Mesenchymal stem cell (in vitro differentiated cells and primary cell): ENCODE results near the gene GIN1.

Source experiments
- DNase-seq: peaks from one replicate; pipeline ENCODE4 v3.0.0-alpha.2; 2013
- H2AFZ ChIP-seq: one replicate; pipeline ENCODE4 v1.6.1; 2013; ENCODE audit warnings: low read depth, mild to moderate bottlenecking, control low read depth, inconsistent platforms, low read length, moderate library complexity
- H2AK5ac ChIP-seq: 2 replicates; pipeline ENCODE4 v1.6.1; 2013; ENCODE audit warnings: low read length, moderate library complexity, mild to moderate bottlenecking, inconsistent platforms; ENCODE audit not compliant: severe bottlenecking
- H2BK120ac ChIP-seq: one replicate; pipeline ENCODE4 v1.6.1; 2013; ENCODE audit warnings: low read depth, mild to moderate bottlenecking, inconsistent platforms, low read length, moderate library complexity
- H2BK12ac ChIP-seq, 2 experiments: one replicate each; pipeline ENCODE4 v1.6.1; 2013; ENCODE audit warnings: inconsistent platforms in 2 of 2, low read length in 2 of 2, mild to moderate bottlenecking in 2 of 2, moderate library complexity in 2 of 2, control low read depth in 1 of 2
- H2BK15ac ChIP-seq: one replicate; pipeline ENCODE4 v1.6.1; 2013; ENCODE audit warnings: mild to moderate bottlenecking, low read depth, inconsistent platforms; ENCODE audit not compliant: poor library complexity, severe bottlenecking
- H2BK5ac ChIP-seq: 2 replicates; pipeline ENCODE4 v1.6.1; 2013; ENCODE audit warnings: low read depth, mild to moderate bottlenecking, low read length, control low read depth, inconsistent platforms; ENCODE audit not compliant: poor library complexity, severe bottlenecking
- H3K14ac ChIP-seq, 2 experiments: one replicate each; pipeline ENCODE4 v1.6.1; 2013; ENCODE audit warnings: inconsistent platforms in 2 of 2, low read length in 2 of 2, control low read depth in 1 of 2, mild to moderate bottlenecking in 1 of 2, moderate library complexity in 1 of 2
- H3K18ac ChIP-seq, 2 experiments: one replicate each; pipeline ENCODE4 v1.6.1; 2013; ENCODE audit warnings: inconsistent platforms in 2 of 2, low read length in 2 of 2, control low read depth in 1 of 2, low read depth in 1 of 2, mild to moderate bottlenecking in 1 of 2
- H3K23ac ChIP-seq, 2 experiments: one replicate each; pipeline ENCODE4 v1.6.1; 2013; ENCODE audit warnings: inconsistent platforms in 2 of 2, low read length in 2 of 2, mild to moderate bottlenecking in 2 of 2, moderate library complexity in 2 of 2, control low read depth in 1 of 2
- H3K27ac ChIP-seq: 2 replicates; pipeline ENCODE4 v1.5.1; 2013; ENCODE audit warnings: mild to moderate bottlenecking, moderate library complexity, low read length, control low read depth, inconsistent platforms; ENCODE audit not compliant: poor library complexity, severe bottlenecking
- H3K27me3 ChIP-seq, 2 experiments: 2 replicates each; pipeline versions ENCODE4 v1.6.1 to v1.7.0; 2013; ENCODE audit warnings: low read length in 2 of 2, mild to moderate bottlenecking in 2 of 2, moderate library complexity in 2 of 2, control low read depth in 1 of 2, inconsistent platforms in 1 of 2; ENCODE audit not compliant: control insufficient read depth in 1 of 2, insufficient read depth in 1 of 2
- H3K36me3 ChIP-seq, 2 experiments: 2 replicates each; pipeline versions ENCODE4 v1.6.1 to v1.7.0; 2013; ENCODE audit warnings: low read length in 2 of 2, control low read depth in 1 of 2, inconsistent platforms in 1 of 2, low read depth in 1 of 2, mild to moderate bottlenecking in 1 of 2; ENCODE audit not compliant: insufficient read depth in 2 of 2, control insufficient read depth in 1 of 2
- H3K4ac ChIP-seq, 2 experiments: one replicate each; pipeline ENCODE4 v1.6.1; 2013; ENCODE audit warnings: inconsistent platforms in 2 of 2, low read length in 2 of 2, mild to moderate bottlenecking in 2 of 2, moderate library complexity in 2 of 2, control low read depth in 1 of 2, low read depth in 1 of 2
- H3K4me1 ChIP-seq: 2 replicates; pipeline ENCODE4 v1.6.1; 2013; ENCODE audit warnings: low read depth, low read length, control low read depth; ENCODE audit not compliant: control insufficient read depth, insufficient read depth
- H3K4me2 ChIP-seq: 2 replicates; pipeline ENCODE4 v1.6.1; 2013; ENCODE audit warnings: low read length, mild to moderate bottlenecking, inconsistent platforms; ENCODE audit not compliant: poor library complexity, severe bottlenecking
- H3K4me3 ChIP-seq, 2 experiments: 2 replicates each; pipeline versions ENCODE4 v1.5.1 to v1.7.0; 2013; ENCODE audit warnings: low read length in 2 of 2, mild to moderate bottlenecking in 2 of 2, control low read depth in 1 of 2, low read depth in 1 of 2; ENCODE audit not compliant: insufficient read depth in 1 of 2
- H3K79me1 ChIP-seq: replicated peaks from 2 replicates; pipeline ENCODE4 v1.6.1; 2013; ENCODE audit warnings: mild to moderate bottlenecking, control low read depth, low read length, inconsistent platforms; ENCODE audit not compliant: poor library complexity, severe bottlenecking
- H3K9ac ChIP-seq: 2 replicates; pipeline ENCODE4 v1.7.0; 2013; ENCODE audit warnings: mild to moderate bottlenecking, low read length, moderate library complexity
- H3K9me3 ChIP-seq: 2 replicates; pipeline ENCODE4 v1.7.0; 2013; ENCODE audit warnings: mild to moderate bottlenecking, low read length; ENCODE audit not compliant: control insufficient read depth
- H4K8ac ChIP-seq: one replicate; pipeline ENCODE4 v1.6.1; 2013; ENCODE audit warnings: inconsistent platforms, mild to moderate bottlenecking, low read length, moderate library complexity
- H4K91ac ChIP-seq: one replicate; pipeline ENCODE4 v1.6.1; 2013; ENCODE audit warnings: mild to moderate bottlenecking, low read length, inconsistent platforms
- WGBS: methylation state at CpG from one replicate; pipeline ENCODE4 v1.1.7; 2013; ENCODE audit warnings: mixed read lengths; 5-methylcytosine and 5-hydroxymethylcytosine counted together

GIN1 gene

DNA sequence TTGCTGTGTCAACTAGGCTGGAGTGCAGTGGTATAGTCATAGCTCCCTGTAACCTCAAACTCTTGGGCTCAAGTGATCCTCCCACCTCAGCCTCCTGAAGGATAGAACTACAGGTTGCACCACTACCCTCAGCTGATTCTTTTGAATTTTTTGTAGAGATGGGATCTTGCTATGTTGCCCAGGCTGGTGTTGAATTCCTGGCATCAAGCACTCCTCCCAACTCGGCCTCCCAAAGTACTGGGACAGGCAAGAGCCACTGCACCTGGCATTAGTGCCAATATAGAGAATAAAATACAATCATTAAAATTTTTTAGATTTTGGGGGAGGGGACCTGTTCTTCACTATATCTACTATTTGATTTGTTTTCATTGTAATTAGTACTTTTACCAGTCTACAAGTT lies 15.5 kb upstream of the GIN1 start:
- Histone ChIP-seq H2BK15ac (no peak overlapping the region), H3K23ac (no peak overlapping the region), H3K4me3 (no peak overlapping the region), H3K27me3 (no peaks in the 10 kb centered on the region), H3K36me3 (peaks cover 0 to 56% of the 10 kb centered on the region in 2 experiments), H3K27ac (no peak overlapping the region), H2AFZ (no peak overlapping the region), H3K4me2 (no peak overlapping the region), H3K79me1 (peaks cover 7% of the 10 kb centered on the region), H3K9me3 (no peaks in the 10 kb centered on the region), H2BK5ac (no peak overlapping the region), H3K4ac (no peak overlapping the region), H3K14ac (no peak overlapping the region), H2AK5ac (no peak overlapping the region), H2BK120ac (no peak overlapping the region), H3K18ac (no peak overlapping the region), H3K4me1 (no peaks in the 10 kb centered on the region), H4K91ac (no peak overlapping the region), H3K9ac (no peak overlapping the region), H4K8ac (no peak overlapping the region), H2BK12ac (no peak overlapping the region)
- no peak for DNase-seq
- no CpG with 5 or more reads among the region's 1 CpG for WGBS

DNA sequence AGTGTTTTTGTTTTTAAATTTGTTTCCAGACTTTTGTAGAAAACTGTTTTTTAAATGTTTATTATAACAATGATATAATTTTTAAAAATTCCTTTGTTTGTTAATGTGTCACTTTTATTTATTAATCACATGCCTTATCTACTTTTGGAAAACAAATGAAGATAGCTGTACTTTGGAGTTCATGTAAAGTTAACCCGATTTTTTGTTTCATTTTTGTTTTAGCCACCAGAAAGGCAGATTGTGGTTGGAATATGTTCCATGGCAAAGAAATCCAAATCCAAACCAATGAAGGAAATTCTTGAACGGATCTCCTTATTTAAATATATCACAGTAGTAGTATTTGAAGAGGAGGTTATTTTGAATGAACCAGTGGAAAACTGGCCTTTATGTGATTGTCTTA lies 13.3 kb upstream of the GIN1 start:
- H2BK12ac ChIP-seq = no peak overlapping the region
- no peak overlapping the region for H3K4ac ChIP-seq
- no peak overlapping the region for H3K14ac ChIP-seq
- H4K91ac ChIP-seq = no peak overlapping the region
- H3K4me3 ChIP-seq = no peak overlapping the region
- peaks cover 0 to 46% of the 10 kb centered on the region in 2 experiments for H3K36me3 ChIP-seq
- no peak overlapping the region for H3K18ac ChIP-seq
- no peak overlapping the region for H2BK5ac ChIP-seq
- DNase-seq = no peak
- WGBS = 94% methylated on average over 1 of the region's 2 CpGs
- no peak overlapping the region for H2AFZ ChIP-seq
- H4K8ac ChIP-seq = no peak overlapping the region
- H3K27me3 ChIP-seq = no peaks in the 10 kb centered on the region
- H3K4me1 ChIP-seq = no peaks in the 10 kb centered on the region
- no peak overlapping the region for H2AK5ac ChIP-seq
- H2BK15ac ChIP-seq = no peak overlapping the region
- H3K23ac ChIP-seq = no peak overlapping the region
- H3K9ac ChIP-seq = no peak overlapping the region
- H3K4me2 ChIP-seq = no peak overlapping the region
- H3K9me3 ChIP-seq = no peaks in the 10 kb centered on the region
- no peak overlapping the region for H3K27ac ChIP-seq
- H3K79me1 ChIP-seq = peaks cover 9% of the 10 kb centered on the region
- no peak overlapping the region for H2BK120ac ChIP-seq

GRCh38 chr5:103132684-103133083 lies 12.7 kb upstream of the GIN1 start:
- H2BK120ac ChIP-seq = no peak overlapping the region
- H2BK5ac ChIP-seq = no peak overlapping the region
- H2AFZ ChIP-seq = no peak overlapping the region
- DNase-seq = no peak
- H3K9ac ChIP-seq = no peak overlapping the region
- peaks cover 0 to 40% of the 10 kb centered on the region in 2 experiments for H3K36me3 ChIP-seq
- H3K27ac ChIP-seq = no peak overlapping the region
- WGBS = 89% methylated on average over 1 of the region's 1 CpG
- H2AK5ac ChIP-seq = no peak overlapping the region
- no peak overlapping the region for H3K4me2 ChIP-seq
- peaks cover 9% of the 10 kb centered on the region for H3K79me1 ChIP-seq
- no peak overlapping the region for H4K91ac ChIP-seq
- no peak overlapping the region for H3K18ac ChIP-seq
- H3K9me3 ChIP-seq = no peaks in the 10 kb centered on the region
- no peak overlapping the region for H2BK15ac ChIP-seq
- no peaks in the 10 kb centered on the region for H3K4me1 ChIP-seq
- H4K8ac ChIP-seq = no peak overlapping the region
- no peak overlapping the region for H3K23ac ChIP-seq
- no peak overlapping the region for H2BK12ac ChIP-seq
- no peak overlapping the region for H3K4me3 ChIP-seq
- H3K27me3 ChIP-seq = no peaks in the 10 kb centered on the region
- H3K14ac ChIP-seq = no peak overlapping the region
- no peak overlapping the region for H3K4ac ChIP-seq

DNA sequence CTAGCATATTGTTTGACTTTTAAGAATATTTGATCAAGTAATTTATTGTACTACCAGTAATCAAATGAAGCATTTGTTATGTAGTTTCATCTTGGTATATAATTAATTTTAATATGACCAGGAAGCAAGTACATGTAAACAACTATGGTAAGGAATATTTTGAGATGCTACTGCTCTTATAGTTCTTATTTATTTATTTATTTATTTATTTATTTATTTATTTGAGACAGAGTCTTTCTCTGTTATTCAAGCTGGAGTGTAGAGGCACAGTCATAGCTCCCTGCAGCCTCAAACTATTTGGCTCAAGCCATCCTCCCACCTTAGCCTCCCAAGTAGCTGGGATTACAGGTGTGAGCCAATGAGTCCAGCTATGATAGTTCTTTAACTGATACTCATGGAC lies 8.3 kb upstream of the GIN1 start:
- Histone ChIP-seq H3K9me3 (no peaks in the 10 kb centered on the region), H3K18ac (no peak overlapping the region), H2AK5ac (no peak overlapping the region), H3K27ac (no peak overlapping the region), H2BK15ac (no peak overlapping the region), H2AFZ (no peak overlapping the region), H2BK120ac (no peak overlapping the region), H3K4ac (no peak overlapping the region), H3K79me1 (peaks cover 11% of the 10 kb centered on the region), H4K8ac (no peak overlapping the region), H3K4me2 (no peak overlapping the region), H2BK12ac (no peak overlapping the region), H3K36me3 (peaks cover 0 to 13% of the 10 kb centered on the region in 2 experiments), H3K4me1 (no peaks in the 10 kb centered on the region), H2BK5ac (no peak overlapping the region), H3K27me3 (no peaks in the 10 kb centered on the region), H3K4me3 (no peak overlapping the region), H3K14ac (no peak overlapping the region), H3K9ac (no peak overlapping the region), H3K23ac (no peak overlapping the region), H4K91ac (no peak overlapping the region)
- DNase-seq = no peak
